MM.1S (cell line): Measurements from ENCODE around the gene DTNB.

Experiments
- DNase-seq: peaks from one replicate; pipeline ENCODE4 v3.0.0-alpha.2; 2015
- H2AFZ ChIP-seq: fragments of 300-600 bp; sonication (generic); 2 replicates; pipeline ENCODE4 v1.6.0; 2016; ENCODE audit warnings: antibody characterized with exemption, low read length
- H3F3A ChIP-seq: fragments of 300-600 bp; sonication (generic); 2 replicates; pipeline ENCODE4 v1.6.1; 2016; ENCODE audit warnings: mild to moderate bottlenecking, antibody characterized with exemption, low read length, moderate library complexity, mixed read lengths; ENCODE audit not compliant: insufficient read depth
- H3K27ac ChIP-seq: fragments of 300-600 bp; sonication (generic); 2 replicates; pipeline ENCODE4 v1.5.1; 2016; ENCODE audit warnings: mild to moderate bottlenecking, low read length
- H3K27me3 ChIP-seq: fragments of 300-600 bp; sonication (generic); replicated peaks from 2 replicates; pipeline ENCODE4 v1.6.0; 2016; ENCODE audit warnings: low read length; ENCODE audit not compliant: insufficient read depth
- H3K36me3 ChIP-seq: fragments of 300-600 bp; sonication (generic); replicated peaks from 2 replicates; pipeline ENCODE4 v1.6.1; 2016; ENCODE audit warnings: mild to moderate bottlenecking, low read length, mixed read lengths; ENCODE audit not compliant: insufficient read depth
- H3K4me1 ChIP-seq: fragments of 300-600 bp; sonication (generic); 2 replicates; pipeline ENCODE4 v1.6.1; 2016; ENCODE audit warnings: low read length, mixed read lengths
- H3K4me2 ChIP-seq: fragments of 300-600 bp; sonication (generic); 2 replicates; pipeline ENCODE4 v1.6.0; 2016; ENCODE audit warnings: low read depth, low read length
- H3K4me3 ChIP-seq: fragments of 300-600 bp; sonication (generic); 2 replicates; pipeline ENCODE4 v1.5.1; 2016; ENCODE audit warnings: low read length, mixed read lengths
- H3K79me2 ChIP-seq: fragments of 300-600 bp; sonication (generic); 2 replicates; pipeline ENCODE4 v1.6.1; 2016; ENCODE audit warnings: mixed run types, low read length, mixed read lengths
- H3K9ac ChIP-seq: fragments of 300-600 bp; sonication (generic); 2 replicates; pipeline ENCODE4 v1.6.1; 2016; ENCODE audit warnings: low read length, mixed read lengths
- H3K9me2 ChIP-seq: fragments of 300-600 bp; sonication (generic); replicated peaks from 2 replicates; pipeline ENCODE4 v1.6.1; 2016; ENCODE audit warnings: mild to moderate bottlenecking, low read length, mixed read lengths; ENCODE audit not compliant: insufficient read depth
- H3K9me3 ChIP-seq: fragments of 300-600 bp; sonication (generic); replicated peaks from 2 replicates; pipeline ENCODE4 v1.6.1; 2016; ENCODE audit warnings: mild to moderate bottlenecking, low read length, mixed read lengths; ENCODE audit not compliant: insufficient read depth
- H4K20me1 ChIP-seq: fragments of 300-600 bp; sonication (generic); 2 replicates; pipeline ENCODE4 v1.6.1; 2016; ENCODE audit warnings: mild to moderate bottlenecking, low read length, moderate library complexity, mixed read lengths; ENCODE audit not compliant: insufficient read depth
- CTCF ChIP-seq: fragments of 300-600 bp; sonication (generic); IDR thresholded peaks from 2 replicates; pipeline ENCODE4 v1.5.1; 2016; ENCODE audit warnings: antibody characterized with exemption, low read length, mixed read lengths
- EZH2 ChIP-seq: fragments of 300-600 bp; sonication (generic); optimal IDR thresholded peaks from 2 replicates; pipeline ENCODE3; 2017; ENCODE audit warnings: low read depth, mild to moderate bottlenecking, antibody characterized with exemption, low read length, mixed read lengths
- EZH2phosphoT487 ChIP-seq: fragments of 300-600 bp; sonication (generic); IDR thresholded peaks from 2 replicates; pipeline ENCODE4 v1.6.1; 2018; ENCODE audit warnings: antibody characterized with exemption, low read length

Gene DTNB

GRCh38 chr2:25697559-25698341, 24.4 kb upstream of the DTNB start:
- Histone ChIP-seq H3K36me3 (no peaks in the 10 kb centered on the region), H3K9me3 (no peaks in the 10 kb centered on the region), H3K4me2 (no peak overlapping the region), H3K9me2 (no peaks in the 10 kb centered on the region), H3K27ac (no peak overlapping the region), H3K4me3 (no peak overlapping the region), H3F3A (no peaks in the 10 kb centered on the region), H3K27me3 (no peaks in the 10 kb centered on the region), H2AFZ (no peak overlapping the region), H3K9ac (no peak overlapping the region), H4K20me1 (no peaks in the 10 kb centered on the region), H3K4me1 (peaks cover 7% of the 10 kb centered on the region; the same call in 1 of the 2 replicates), H3K79me2 (no peaks in the 10 kb centered on the region)
- TF ChIP-seq EZH2phosphoT487, result no peak
- no peak for TF ChIP-seq CTCF
- no peak for TF ChIP-seq EZH2
- DNase-seq, result no peak

GRCh38 chr2:25692737-25693445, 19.5 kb upstream of the DTNB start:
- Histone ChIP-seq H3K27ac (no peak overlapping the region), H3K9me3 (no peaks in the 10 kb centered on the region), H3K4me2 (no peak overlapping the region), H4K20me1 (no peaks in the 10 kb centered on the region), H3K4me3 (no peak overlapping the region), H3K36me3 (no peaks in the 10 kb centered on the region), H3K4me1 (peaks cover 2% of the 10 kb centered on the region; the same call in 1 of the 2 replicates), H3K9me2 (no peaks in the 10 kb centered on the region), H2AFZ (no peak overlapping the region), H3F3A (no peaks in the 10 kb centered on the region), H3K79me2 (no peaks in the 10 kb centered on the region), H3K9ac (no peak overlapping the region), H3K27me3 (no peaks in the 10 kb centered on the region)
- DNase-seq, result no peak
- no peak for TF ChIP-seq EZH2
- no peak for TF ChIP-seq EZH2phosphoT487
- no peak for TF ChIP-seq CTCF

- H2AFZ ChIP-seq, result no peak overlapping the region
- H3K4me1 ChIP-seq, result peaks cover 7% of the 10 kb centered on the region
- no peak overlapping the region for H3K4me2 ChIP-seq
- DNase-seq, result no peak
- no peaks in the 10 kb centered on the region for H3K9me3 ChIP-seq
- no peak for TF ChIP-seq EZH2phosphoT487
- TF ChIP-seq EZH2, result no peak
- TF ChIP-seq CTCF, result no peak
- H3K9me2 ChIP-seq, result no peaks in the 10 kb centered on the region
- H4K20me1 ChIP-seq, result no peaks in the 10 kb centered on the region
- H3F3A ChIP-seq, result no peaks in the 10 kb centered on the region
- no peaks in the 10 kb centered on the region for H3K36me3 ChIP-seq
- no peaks in the 10 kb centered on the region for H3K79me2 ChIP-seq
- H3K4me3 ChIP-seq, result no peak overlapping the region
- H3K9ac ChIP-seq, result no peak overlapping the region
- no peaks in the 10 kb centered on the region for H3K27me3 ChIP-seq
- no peak overlapping the region for H3K27ac ChIP-seq
Measured at GRCh38 chr2:25692143-25692542, 18.8 kb upstream of the DTNB start.
